HEK293T (cell line): Measurements from ENCODE around the gene MOV10.

Source experiments
- FOXA1 ChIP-seq: fragments of 450-650 bp; IDR thresholded peaks from 2 replicates; pipeline ENCODE4 v1.6.1; 2016; ENCODE audit warnings: mild to moderate bottlenecking
- FOXM1 ChIP-seq: fragments of 450-650 bp; IDR thresholded peaks from 2 replicates; pipeline ENCODE4 v1.6.1; 2017; ENCODE audit warnings: mild to moderate bottlenecking, borderline replicate concordance
- HDGF ChIP-seq: fragments of 450-650 bp; IDR thresholded peaks from 2 replicates; pipeline ENCODE4 v1.6.1; 2017; ENCODE audit warnings: antibody characterized with exemption, borderline replicate concordance
- ZNF384 ChIP-seq: fragments of 450-650 bp; IDR thresholded peaks from 2 replicates; pipeline ENCODE4 v1.6.1; 2016

DNA sequence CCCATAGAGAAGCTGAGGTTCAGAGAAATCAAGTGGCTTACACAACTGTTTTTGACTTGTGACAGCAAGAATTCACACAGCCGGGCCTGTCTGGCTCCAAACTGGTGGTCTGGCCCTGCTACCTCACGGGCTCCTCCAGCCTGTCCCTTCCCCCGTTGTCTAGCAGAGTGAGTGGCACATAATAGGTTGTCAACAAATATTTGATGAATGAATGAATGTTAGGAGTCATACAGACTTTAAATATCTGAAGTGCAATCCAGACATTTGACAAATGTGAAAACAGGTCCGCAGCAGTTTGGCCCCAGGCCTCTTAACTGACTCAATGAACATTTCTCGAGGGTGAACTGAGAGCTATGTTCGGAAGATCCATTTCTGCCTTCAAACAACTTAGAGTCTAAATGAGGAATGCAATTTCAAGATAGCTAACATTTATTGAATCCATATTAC lies 33.6 kb downstream of the MOV10 start:
- TF ChIP-seq FOXA1 = no peak
- no peak for TF ChIP-seq FOXM1
- no peak for TF ChIP-seq ZNF384
- TF ChIP-seq HDGF = no peak
